Kidney (tissue), 14 donors: Measurements from ENCODE around the gene GRM7. TPM values are rescaled to one million over a fixed set of nuclear protein-coding genes. Genes with fewer than 3 reads are reported as not detected.
A peak's percentile ranks its signal among the peaks of the same experiment; 100 is the strongest.

Experiments
- DNase-seq, 5 donors: peaks; one replicate each; pipeline ENCODE4 v3.0.0-alpha.2; 2013 to 2020
- FAIRE-seq: peaks from 2 replicates; lab custom pipeline; 2012; peaks lifted over from hg19 to GRCh38; lab: Jason Lieb, UNC
- H3K27ac ChIP-seq, 2 donors: one replicate each; pipeline ENCODE4 v1.7.0; 2013; ENCODE audit warnings: low read depth in 2 of 2, low read length in 2 of 2, inconsistent platforms in 1 of 2
- H3K27me3 ChIP-seq: one replicate; pipeline ENCODE4 v1.7.1; 2013; ENCODE audit warnings: low read length, inconsistent platforms; ENCODE audit not compliant: control insufficient read depth, insufficient read depth
- H3K36me3 ChIP-seq, 3 donors: one replicate each; pipeline versions ENCODE4 v1.7.0 to v1.7.1; 2013; ENCODE audit warnings: low read length in 3 of 3, control low read depth in 1 of 3, inconsistent platforms in 1 of 3; ENCODE audit not compliant: insufficient read depth in 3 of 3, control insufficient read depth in 2 of 3
- H3K4me1 ChIP-seq, 3 donors: one replicate each; pipeline versions ENCODE4 v1.7.0 to v1.7.1; 2013; ENCODE audit warnings: low read length in 3 of 3, inconsistent platforms in 1 of 3, low read depth in 1 of 3; ENCODE audit not compliant: control insufficient read depth in 2 of 3, insufficient read depth in 2 of 3
- H3K4me3 ChIP-seq, 3 donors: one replicate each; pipeline versions ENCODE4 v1.7.0 to v1.8.1; 2013; ENCODE audit warnings: low read length in 3 of 3, control low read depth in 1 of 3, inconsistent platforms in 1 of 3
- H3K9ac ChIP-seq, 3 donors: one replicate each; pipeline versions ENCODE4 v1.7.0 to v1.7.1; 2013; ENCODE audit warnings: low read length in 3 of 3, control low read depth in 1 of 3, inconsistent platforms in 1 of 3
- H3K9me3 ChIP-seq, 3 donors: one replicate each; pipeline versions ENCODE4 v1.7.0 to v1.7.1; 2013; ENCODE audit warnings: low read length in 3 of 3, control low read depth in 1 of 3, inconsistent platforms in 1 of 3; ENCODE audit not compliant: control insufficient read depth in 2 of 3, insufficient read depth in 1 of 3
- CTCF ChIP-seq: IDR thresholded peaks from 3 replicates; pipeline ENCODE4 v1.5.1; 2012; ENCODE audit warnings: mild to moderate bottlenecking, moderate library complexity, borderline replicate concordance; ENCODE audit not compliant: insufficient read depth; ENCODE audit errors: extremely low read depth
- intact Hi-C: fragments of 100-400 bp; cut with DNase I; formaldehyde crosslinking; loops from one replicate; pipeline ENCODE4 v1.11.1; 2022
- polyA plus RNA-seq: library from polyadenylated mRNA; stranded (reverse); fragments of 350-450 nt; fragmentation: Illumina TruSeq; extraction: RNeasy Lipid Tissue Mini Kit (QIAGEN cat#74804); gene quantifications from one replicate; pipeline ENCODE4 v1.2.3, GENCODE V29; 2014; ENCODE audit warnings: low read depth, low replicate concordance; ENCODE audit not compliant: insufficient read depth
- total RNA-seq: library from RNA; stranded (reverse); fragmentation: NEBNext Ultra II Directional; extraction: Animal tissue kit (Norgen Biotek cat#: 25700); gene quantifications from one replicate; pipeline ENCODE4 v1.2.1, GENCODE V29; 2021
- donor health status: control.
- donor health status: control.
- donor health status: control.
- donor health status: control.
- donor health status: control.
- donor health status: DM: yes; HTN: yes; CAD: no.
- donor health status: Normal renal cell carcinoma (clear cell type).

Gene GRM7
- total and polyA plus RNA-seq, 2 donors from 2014 or later, result 0.16 TPM; not detected in 1

DNA sequence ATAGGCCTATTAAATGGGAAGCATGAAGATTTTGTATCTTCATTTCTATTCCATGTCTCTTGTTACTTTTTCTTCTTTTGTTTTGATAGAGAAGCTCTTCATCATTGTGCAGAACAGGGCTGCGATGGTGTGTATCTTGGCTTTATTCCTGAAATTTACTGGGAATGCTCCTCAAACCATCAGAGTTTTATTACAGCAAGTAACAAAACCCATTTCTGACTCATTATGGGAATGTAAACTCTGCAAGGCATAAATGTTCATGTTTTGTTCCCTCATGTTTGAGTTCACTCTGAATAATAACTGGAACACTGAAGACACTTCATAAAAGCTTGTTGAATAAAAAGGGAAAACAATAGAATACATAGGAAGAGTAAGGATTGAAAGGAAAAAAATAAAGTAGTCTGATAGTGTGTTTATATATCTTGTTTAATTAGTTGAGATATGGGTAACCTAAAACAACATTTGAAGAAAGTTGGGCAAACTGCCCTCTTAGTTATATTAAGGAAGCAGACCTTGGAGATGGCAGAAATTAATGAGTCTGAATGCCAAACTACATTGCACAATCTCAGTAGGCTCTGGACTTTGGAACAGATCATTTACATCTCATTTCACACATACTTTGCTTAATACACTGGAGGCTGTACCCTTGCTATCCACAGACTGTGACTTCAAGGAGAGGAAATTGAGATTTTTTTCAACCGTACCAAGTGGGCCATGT is 521.5 kb downstream of the GRM7 start:
- FAIRE-seq (peak; percentile 93), DNase-seq (peak in 2 of 5 donors; percentile 60 to 65)
- Histone ChIP-seq H3K36me3 (no peaks in the 10 kb centered on the region), H3K27me3 (no peaks in the 10 kb centered on the region), H3K4me1 (peaks cover 3 to 11% (median 4%) of the 10 kb centered on the region in 3 donors), H3K9me3 (no peaks in the 10 kb centered on the region), H3K9ac (no peak overlapping the region), H3K4me3 (no peak overlapping the region), H3K27ac (no peak overlapping the region)
- intact Hi-C loops, result no loop called here
- TF ChIP-seq CTCF, result no peak

GRCh38 chr3:7385635-7386034 is 524.7 kb downstream of the GRM7 start:
- H3K36me3 ChIP-seq, result no peaks in the 10 kb centered on the region
- intact Hi-C loops, result no loop called here
- no peak overlapping the region for H3K27ac ChIP-seq
- H3K4me3 ChIP-seq, result no peak overlapping the region
- DNase-seq (no peak), FAIRE-seq (no peak)
- H3K27me3 ChIP-seq, result no peaks in the 10 kb centered on the region
- no peak overlapping the region for H3K9ac ChIP-seq
- TF ChIP-seq CTCF, result no peak
- H3K9me3 ChIP-seq, result no peaks in the 10 kb centered on the region
- H3K4me1 ChIP-seq, result peaks cover 2 to 11% (median 3%) of the 10 kb centered on the region in 3 donors

- Histone ChIP-seq H3K9me3 (no peaks in the 10 kb centered on the region), H3K9ac (no peak overlapping the region), H3K27ac (no peak overlapping the region), H3K4me3 (no peak overlapping the region), H3K36me3 (no peaks in the 10 kb centered on the region), H3K27me3 (no peaks in the 10 kb centered on the region), H3K4me1 (peaks cover 0 to 2% (median under 1%) of the 10 kb centered on the region in 3 donors)
- FAIRE-seq (no peak), DNase-seq (no peak)
- intact Hi-C loops, result no loop called here
- TF ChIP-seq CTCF, result no peak
These were observed 527.1 kb downstream of the GRM7 start for GRCh38 chr3:7388026-7388425.
